ENCODE results near the gene TP53BP2.
"Not testable (repeated sequence)": the region's sequence is repeated elsewhere in the genome, so short reads cannot be mapped to it uniquely, and the experiment has no call there.

TP53BP2 gene

GRCh38 chr1:223827193-223827663, 18.5 kb downstream of the TP53BP2 start:
- no peak for DNase-seq

DNA sequence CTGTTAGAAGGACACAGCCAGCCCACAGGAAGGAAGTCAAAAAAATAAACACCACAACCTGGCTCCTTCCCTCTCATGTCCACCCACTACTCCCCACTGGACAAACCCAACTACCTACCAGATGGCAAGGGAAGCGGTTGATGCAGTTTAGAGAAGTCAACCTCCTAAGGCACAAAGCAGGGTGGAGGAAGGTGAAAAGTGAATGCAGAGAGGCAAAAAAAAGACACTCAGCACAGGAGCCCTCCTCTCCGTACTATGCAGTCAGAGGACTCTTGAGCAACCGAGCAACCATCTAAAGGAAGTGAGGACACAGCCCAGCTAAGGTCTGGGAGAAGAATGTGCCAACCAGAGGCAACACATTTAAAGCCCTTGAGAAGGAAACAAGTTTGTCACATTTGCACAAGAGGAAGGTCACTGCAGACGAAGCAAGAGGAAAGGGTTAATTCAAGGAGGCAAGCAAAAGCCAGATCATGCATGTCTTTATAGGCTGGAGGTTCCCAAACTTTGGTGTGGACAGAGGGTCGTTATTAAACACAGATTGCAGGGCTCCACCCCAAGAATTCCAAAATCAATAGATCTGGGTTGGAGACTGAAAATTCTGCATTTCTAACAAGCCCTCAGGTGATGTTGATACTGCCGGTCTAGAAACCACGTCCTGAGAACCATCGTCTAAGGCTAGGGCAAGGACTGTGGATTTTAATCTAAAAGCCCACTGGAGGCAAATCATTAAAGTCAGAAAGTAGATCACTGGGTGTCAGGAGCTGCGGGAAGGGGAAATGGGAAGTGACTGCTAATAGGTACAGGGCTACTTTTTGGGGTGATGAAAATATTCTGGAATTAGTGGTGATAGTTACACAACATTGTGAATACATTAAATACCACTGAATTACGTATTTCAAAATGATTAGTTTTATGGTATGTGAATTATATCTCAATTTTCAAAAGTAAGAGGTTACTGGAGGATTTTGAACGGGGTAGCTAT, 19.7 kb downstream of the TP53BP2 start:
- no peak for DNase-seq

DNA sequence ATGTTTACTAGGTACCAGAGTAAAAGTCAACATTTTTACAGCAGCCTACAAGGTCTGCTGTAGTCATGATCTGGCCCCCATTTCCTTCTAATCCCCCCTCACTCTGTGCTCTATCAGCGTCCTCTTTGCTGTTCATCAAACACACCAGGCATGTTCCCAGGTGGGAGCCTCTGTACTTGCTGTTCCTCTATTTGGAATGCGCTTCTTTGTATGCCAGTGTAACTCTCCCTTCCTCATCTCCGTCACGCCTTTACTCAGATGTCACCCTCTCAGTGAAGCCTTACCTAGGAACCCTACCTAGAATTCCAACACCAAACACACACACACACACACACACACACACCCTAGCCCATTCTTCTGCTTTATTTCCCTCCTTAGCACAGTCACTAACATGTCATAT, 21.0 kb downstream of the TP53BP2 start:
- DNase-seq: no peak

GRCh38 chr1:223824287-223824686, 21.5 kb downstream of the TP53BP2 start:
- no peak for DNase-seq

DNA sequence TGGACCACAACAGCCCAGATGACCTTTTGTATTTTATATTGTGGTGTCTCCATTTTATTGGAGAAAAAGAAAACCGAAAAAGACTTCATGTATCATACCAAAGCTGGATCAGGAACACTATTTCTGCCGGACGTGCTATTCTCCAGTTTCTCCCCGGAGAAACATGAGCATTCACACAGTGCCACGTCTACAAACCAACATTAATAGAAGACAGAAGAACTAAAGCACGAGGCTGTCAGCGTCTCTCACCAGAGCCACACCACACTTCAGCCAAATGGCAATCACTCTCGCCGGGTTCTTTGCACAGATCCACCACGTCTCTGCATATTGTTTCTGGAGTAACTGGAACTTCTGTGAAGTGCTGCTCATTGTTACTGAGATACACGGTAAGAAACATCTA, 24.8 kb downstream of the TP53BP2 start:
- DNase-seq: no peak

GRCh38 chr1:223820515-223820858, 25.3 kb downstream of the TP53BP2 start:
- DNase-seq: no peak

- no peak for DNase-seq
Observed at GRCh38 chr1:223819730-223820514, 25.8 kb downstream of the TP53BP2 start.

GRCh38 chr1:223817265-223817664, 28.5 kb downstream of the TP53BP2 start:
- not testable (repeated sequence) for DNase-seq

- no peak for DNase-seq
Observed at GRCh38 chr1:223815865-223816264, 29.9 kb downstream of the TP53BP2 start.

DNA sequence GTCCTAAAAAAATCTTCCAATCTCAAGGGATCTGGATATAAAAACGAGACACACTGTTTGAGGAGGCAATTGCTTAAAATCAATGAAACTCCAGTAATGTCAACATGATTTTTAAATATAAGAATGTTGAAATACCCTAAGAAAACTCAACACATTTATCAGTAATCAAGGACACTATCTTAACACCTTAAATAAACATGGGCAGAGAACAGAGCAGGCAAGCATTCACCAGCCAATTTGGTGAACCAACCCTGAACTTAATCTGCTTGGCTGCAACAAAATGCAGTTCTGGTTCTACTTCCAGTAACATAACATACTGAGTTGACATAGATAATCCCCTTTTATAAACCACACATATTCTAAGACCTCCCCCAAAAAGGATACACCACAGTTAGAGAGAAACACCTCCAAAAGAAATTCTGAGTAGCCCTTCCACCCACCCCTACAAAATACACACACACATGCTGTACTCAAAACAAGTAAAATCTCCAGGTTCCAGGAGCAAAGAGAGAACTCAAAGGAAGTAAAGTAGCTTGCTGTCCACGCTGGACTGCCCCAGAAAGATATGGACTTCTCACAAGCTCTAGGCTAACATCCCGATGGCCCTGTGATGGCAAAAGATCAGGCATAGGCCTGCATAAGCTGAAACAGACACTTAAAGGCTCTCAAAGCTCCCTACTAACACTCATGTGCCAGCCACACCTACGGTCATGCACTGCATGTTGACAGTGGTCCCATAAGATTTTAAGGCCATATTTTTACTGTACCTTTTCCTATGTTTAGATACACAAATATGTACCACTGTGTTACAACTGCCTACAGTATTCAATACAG, 30.5 kb downstream of the TP53BP2 start:
- DNase-seq: no peak

GRCh38 chr1:223813645-223814044, 32.1 kb downstream of the TP53BP2 start:
- no peak for DNase-seq

- DNase-seq: no peak
Observed at GRCh38 chr1:223811634-223812101, 34.1 kb downstream of the TP53BP2 start.

DNA sequence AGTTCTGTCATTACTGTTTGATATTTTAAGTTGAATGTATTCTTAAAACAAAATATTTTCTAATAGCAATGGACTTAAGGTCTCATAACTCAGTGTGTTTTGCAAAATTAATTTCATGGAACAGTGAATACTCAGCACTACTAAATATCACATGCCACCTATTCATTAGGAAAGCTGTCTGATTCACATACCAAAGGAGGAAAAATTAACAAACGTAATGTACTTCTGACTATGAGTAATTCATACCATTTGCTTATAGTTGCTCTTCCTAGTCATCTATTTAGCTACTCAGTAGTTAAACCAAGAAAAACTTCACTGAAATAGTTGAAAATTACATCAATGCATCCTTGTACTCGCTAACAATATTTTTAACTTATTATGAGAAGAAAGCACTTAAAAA, 35.2 kb downstream of the TP53BP2 start:
- no peak for DNase-seq

GRCh38 chr1:223809905-223810304, 35.8 kb downstream of the TP53BP2 start:
- DNase-seq: not testable (repeated sequence)

DNA sequence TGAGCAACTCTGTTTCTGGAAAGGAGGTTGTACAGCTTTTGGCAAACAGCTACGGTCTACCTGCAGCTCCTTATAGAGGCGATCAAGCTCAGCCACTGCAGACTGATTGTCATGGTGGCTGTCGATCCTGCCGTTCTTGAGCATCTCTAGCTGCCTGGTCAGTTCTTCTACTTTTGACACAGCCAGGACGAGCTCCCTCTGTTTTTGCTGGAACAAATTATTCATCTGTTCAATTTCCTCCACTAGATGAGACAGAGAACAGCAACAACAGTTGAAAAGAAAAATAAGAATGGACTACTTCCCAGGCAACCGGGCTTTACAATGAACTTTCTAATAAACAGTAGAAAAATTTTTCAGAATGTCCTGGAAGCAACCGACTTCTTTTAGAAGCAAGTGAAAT, 42.5 kb downstream of the TP53BP2 start:
- DNase-seq: no peak

DNA sequence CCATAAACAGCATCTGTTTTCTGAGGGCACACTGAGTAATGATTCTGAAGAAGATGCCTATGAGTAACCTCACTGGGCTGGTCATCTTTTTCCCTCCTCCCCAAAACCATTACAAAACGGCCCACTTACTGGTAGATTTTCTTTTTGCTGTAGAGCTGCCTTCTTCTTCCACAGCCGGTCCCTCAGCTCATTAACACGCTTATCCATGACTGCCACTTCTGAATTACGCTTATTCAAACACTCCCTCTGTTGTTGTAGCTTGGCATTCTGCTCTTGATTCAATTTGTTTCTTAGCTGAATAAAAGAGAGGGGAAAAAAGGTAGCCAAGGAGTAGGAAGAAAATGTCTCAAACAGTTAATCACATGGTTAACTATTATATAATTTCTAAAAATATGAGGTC, 43.1 kb downstream of the TP53BP2 start:
- no peak for DNase-seq

- DNase-seq: no peak
Observed at GRCh38 chr1:223802032-223802431, 43.7 kb downstream of the TP53BP2 start.

- DNase-seq: no peak
Observed at GRCh38 chr1:223796210-223796609, 49.5 kb downstream of the TP53BP2 start.

GRCh38 chr1:223794136-223794880, 51.4 kb downstream of the TP53BP2 start:
- DNase-seq: no peak

DNA sequence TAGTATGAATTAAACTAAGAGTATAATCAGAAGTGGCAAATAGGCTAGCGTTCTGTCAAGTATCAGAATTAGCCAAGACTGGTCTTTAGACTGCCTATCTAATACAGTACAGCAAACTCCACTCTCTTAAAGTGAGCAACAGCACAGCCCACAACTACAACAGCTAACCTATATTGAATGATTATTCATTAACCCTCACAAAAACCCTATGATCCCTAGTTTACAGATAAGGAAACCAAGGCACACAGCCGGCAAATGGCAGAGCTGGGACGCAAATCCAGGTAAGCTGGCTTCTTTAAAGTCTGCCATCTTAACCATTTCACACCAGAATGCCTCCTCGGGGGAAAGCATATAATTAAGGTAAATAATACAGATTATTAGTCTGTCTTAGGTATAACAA, 52.0 kb downstream of the TP53BP2 start:
- no peak for DNase-seq

DNA sequence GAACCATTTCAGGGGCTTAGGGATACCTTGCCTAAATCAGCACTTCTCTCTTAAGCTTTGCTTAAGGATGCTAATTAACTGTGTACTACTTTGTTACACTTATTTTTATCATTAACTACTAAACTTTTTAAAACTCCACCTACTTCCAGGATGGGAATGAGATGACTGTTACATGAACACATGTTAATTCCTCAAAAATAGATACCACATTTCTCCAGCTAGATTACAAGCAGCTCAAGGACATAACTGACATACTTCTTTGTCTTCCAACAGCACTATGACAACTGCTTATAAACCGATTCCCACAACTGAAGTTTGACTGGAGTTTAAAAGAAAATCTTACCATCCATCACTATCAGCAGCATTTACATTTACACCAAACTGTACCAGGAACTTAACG, 53.7 kb downstream of the TP53BP2 start:
- DNase-seq: no peak

All from DMS79 (cell line).